HepG2 (cell line): Measurements from ENCODE around the gene PSKH1. TPM values are rescaled to one million over a fixed set of nuclear protein-coding genes. Genes with fewer than 3 reads are reported as not detected.

Experiments used
- ATAC-seq: fragments of 200-7000 bp; cut with Tn5 transposase; 3 replicates; pipeline ENCODE4 v1.9.1; 2020; ENCODE audit warnings: mild to moderate bottlenecking, moderate library complexity
- BruUV-seq: library from RNA; stranded (reverse); fragments of 400-500 nt; replicated peaks from 2 replicates; lab custom pipeline; 2021; lab: Mats Ljungman, UMichigan
- CTCF ChIA-PET: fragments of 300-600 bp; formaldehyde crosslinking; extraction: SDS; loops from one replicate; lab custom pipeline; 2021; ENCODE audit warnings: low total read pairs, inconsistent platforms, low intra/inter-chr PET ratio; lab: Yijun Ruan, JAX
- POLR2A ChIA-PET: fragments of 350-600 bp; sonication (Branson Sonifier 250); formaldehyde crosslinking; loops from one replicate; lab custom pipeline; 2020; ENCODE audit warnings: antibody characterized with exemption, inconsistent platforms; lab: Yijun Ruan, JAX
- DNase-seq: peaks from one replicate; pipeline ENCODE4 v3.0.0-alpha.2; 2015; ENCODE audit warnings: low spot score
- FAIRE-seq: peaks from 3 replicates; lab custom pipeline; 2011; peaks lifted over from hg19 to GRCh38; lab: Jason Lieb, UNC
- H2AFZ ChIP-seq: one replicate; pipeline ENCODE4 v1.6.1; 2011; ENCODE audit warnings: low read length, inconsistent platforms
- H3K27ac ChIP-seq: fragments of 300-600 bp; 3 replicates; pipeline ENCODE4 v1.8.0; 2011; ENCODE audit warnings: mixed run types, mild to moderate bottlenecking, mixed read lengths, low read length, inconsistent platforms; ENCODE audit not compliant: insufficient read depth; ENCODE audit errors: extremely low read length
- H3K27me3 ChIP-seq, 2 experiments: fragments of 200-600 bp in 1 of 2; 2 replicates in 1 of 2; 3 replicates in 1 of 2; pipeline versions ENCODE4 v1.6.0 to v1.8.0; 2011; ENCODE audit warnings: low read length in 2 of 2, mild to moderate bottlenecking in 2 of 2, moderate library complexity in 2 of 2, inconsistent platforms in 1 of 2; ENCODE audit not compliant: insufficient read depth in 2 of 2, control insufficient read depth in 1 of 2
- H3K36me3 ChIP-seq, 2 experiments: fragments of 200-600 bp in 1 of 2; replicated peaks in 1 of 2; 2 replicates in 1 of 2; 3 replicates in 1 of 2; pipeline versions ENCODE4 v1.5.1 to v1.8.0; 2011; ENCODE audit warnings: low read length in 2 of 2, inconsistent platforms in 1 of 2; ENCODE audit not compliant: insufficient read depth in 2 of 2, control insufficient read depth in 1 of 2
- H3K4me1 ChIP-seq: 2 replicates; pipeline ENCODE4 v1.5.1; 2012; ENCODE audit warnings: low read length, inconsistent platforms; ENCODE audit not compliant: insufficient read depth
- H3K4me2 ChIP-seq: 2 replicates; pipeline ENCODE4 v1.6.0; 2011; ENCODE audit warnings: low read depth, low read length, inconsistent platforms
- H3K4me3 ChIP-seq, 3 experiments: fragments of 200-600 bp in 1 of 3; sonication (generic), shearing (Covaris generic) in 1 of 3; replicated peaks in 1 of 3; 2 replicates each; pipeline ENCODE4 v1.5.1; 2011 to 2016; ENCODE audit warnings: low read length in 3 of 3, inconsistent platforms in 2 of 3, low read depth in 2 of 3, mild to moderate bottlenecking in 2 of 3, control low read depth in 1 of 3, mixed read lengths in 1 of 3; ENCODE audit not compliant: insufficient read depth in 1 of 3
- H3K79me2 ChIP-seq: one replicate; pipeline ENCODE4 v1.6.1; 2011; ENCODE audit warnings: low read length, inconsistent platforms; ENCODE audit not compliant: insufficient read depth
- H3K9ac ChIP-seq: 2 replicates; pipeline ENCODE4 v1.6.0; 2011; ENCODE audit warnings: mild to moderate bottlenecking, low read depth, low read length, inconsistent platforms; ENCODE audit not compliant: insufficient read depth
- H3K9me3 ChIP-seq: 2 replicates; pipeline ENCODE4 v1.5.1; 2012; ENCODE audit warnings: mild to moderate bottlenecking, low read length
- H4K20me1 ChIP-seq: 2 replicates; pipeline ENCODE4 v1.6.0; 2011; ENCODE audit warnings: inconsistent platforms, mild to moderate bottlenecking, low read length, moderate library complexity; ENCODE audit not compliant: insufficient read depth
- AHR ChIP-seq: IDR thresholded peaks from 2 replicates; pipeline ENCODE4 v1.6.1; 2018; ENCODE audit warnings: missing genetic modification reagents, missing compliant biosample characterization
- ATF5 ChIP-seq: sonication (generic); formaldehyde crosslinking; IDR thresholded peaks from 2 replicates; pipeline ENCODE4 v1.4.0; 2020; ENCODE audit warnings: mild to moderate bottlenecking, low read depth, missing genetic modification reagents
- CEBPB ChIP-seq: IDR thresholded peaks from 2 replicates; pipeline ENCODE4 v1.6.1; 2011; ENCODE audit warnings: low read depth, low read length, improper control_type of control experiment, borderline replicate concordance
- CENPBD1 ChIP-seq: sonication (generic); formaldehyde crosslinking; IDR thresholded peaks from 2 replicates; pipeline ENCODE4 v1.8.0; 2022; ENCODE audit warnings: missing genetic modification reagents, low read depth, mild to moderate bottlenecking, borderline replicate concordance
- FOXA3 ChIP-seq: IDR thresholded peaks from 2 replicates; pipeline ENCODE4 v1.6.1; 2016; ENCODE audit warnings: missing genetic modification reagents, missing compliant biosample characterization
- FOXM1 ChIP-seq: sonication (generic); formaldehyde crosslinking; IDR thresholded peaks from 2 replicates; pipeline ENCODE4 v1.5.0; 2020; ENCODE audit warnings: missing genetic modification reagents
- SOX6 ChIP-seq, 2 experiments: fragments of 450-650 bp in 1 of 2; sonication (generic) in 1 of 2; formaldehyde crosslinking in 1 of 2; IDR thresholded peaks; 2 replicates each; pipeline versions ENCODE4 v1.4.0 to v1.6.1; 2017 to 2020; ENCODE audit warnings: antibody characterized with exemption in 1 of 2, mild to moderate bottlenecking in 1 of 2, missing genetic modification reagents in 1 of 2
- SP4 ChIP-seq: sonication (generic); formaldehyde crosslinking; IDR thresholded peaks from 2 replicates; pipeline ENCODE4 v1.8.1; 2023; ENCODE audit warnings: mild to moderate bottlenecking, missing genetic modification reagents
- SRSF1 ChIP-seq: fragments of 200-400 bp; formaldehyde crosslinking; optimal IDR thresholded peaks from 2 replicates; pipeline ENCODE3; 2017; ENCODE audit warnings: mild to moderate bottlenecking, low read depth, low read length, moderate library complexity
- TEF ChIP-seq: sonication (generic); formaldehyde crosslinking; IDR thresholded peaks from 2 replicates; pipeline ENCODE4 v1.5.0; 2020; ENCODE audit warnings: missing genetic modification reagents
- THAP11 ChIP-seq: IDR thresholded peaks from 2 replicates; pipeline ENCODE4 v1.6.1; 2016; ENCODE audit warnings: missing biosample characterization, missing genetic modification reagents
- XRCC5 ChIP-seq: fragments of 200-400 bp; formaldehyde crosslinking; optimal IDR thresholded peaks from 2 replicates; pipeline ENCODE3; 2017; ENCODE audit warnings: mild to moderate bottlenecking, low read length
- ZBTB26 ChIP-seq: IDR thresholded peaks from 2 replicates; pipeline ENCODE4 v1.6.1; 2016; ENCODE audit warnings: missing compliant biosample characterization, missing genetic modification reagents, borderline replicate concordance
- ZBTB34 ChIP-seq: sonication (generic); formaldehyde crosslinking; IDR thresholded peaks from 2 replicates; pipeline ENCODE4 v1.8.0; 2022; ENCODE audit warnings: mild to moderate bottlenecking, missing genetic modification reagents
- ZNF121 ChIP-seq: sonication (generic); formaldehyde crosslinking; IDR thresholded peaks from 2 replicates; pipeline ENCODE4 v1.5.0; 2020; ENCODE audit warnings: mild to moderate bottlenecking, missing genetic modification reagents
- ZNF160 ChIP-seq: sonication (generic); formaldehyde crosslinking; IDR thresholded peaks from 2 replicates; pipeline ENCODE4 v1.8.0; 2022; ENCODE audit warnings: mild to moderate bottlenecking, inconsistent platforms, missing genetic modification reagents
- ZNF24 ChIP-seq: fragments of 450-650 bp; IDR thresholded peaks from 2 replicates; pipeline ENCODE4 v1.6.1; 2017; ENCODE audit warnings: antibody characterized with exemption, mild to moderate bottlenecking
- ZNF274 ChIP-seq: sonication (generic); formaldehyde crosslinking; IDR thresholded peaks from 2 replicates; pipeline ENCODE4 v1.5.1; 2020; ENCODE audit warnings: mild to moderate bottlenecking, missing genetic modification reagents
- ZNF7 ChIP-seq: IDR thresholded peaks from 2 replicates; pipeline ENCODE4 v1.6.1; 2016; ENCODE audit warnings: missing biosample characterization, missing genetic modification reagents
- ZSCAN20 ChIP-seq: sonication (generic); formaldehyde crosslinking; IDR thresholded peaks from 2 replicates; pipeline ENCODE4 v1.4.0; 2020; ENCODE audit warnings: missing genetic modification reagents, mild to moderate bottlenecking, borderline replicate concordance
- WGBS: methylation state at CpG from one replicate; pipeline ENCODE4 v1.1.6; 2017; ENCODE audit warnings: low lambda C conversion rate; 5-methylcytosine and 5-hydroxymethylcytosine counted together
- in situ Hi-C: cut with HindIII; loops from 2 replicates; pipeline ENCODE4 v1.10.0; 2017; ENCODE audit warnings: low pct_unique_long_range_greater_than_20kb; ENCODE audit not compliant: extremely low pct_ligation_motif_present
- intact Hi-C: fragments of 100-400 bp; cut with micrococcal nuclease; formaldehyde crosslinking; loops from one replicate; pipeline ENCODE4 v1.10.0; 2022; ENCODE audit not compliant: unreplicated experiment
- polyA plus RNA-seq, 8 experiments: library from polyadenylated mRNA; depleted of rRNA in 3 of 8; stranded (reverse) in 7 of 8; unstranded in 1 of 8; fragments of >200 nt; fragmentation: Illumina TruSeq in 4 of 8; extraction: Trizol in 4 of 8; gene quantifications; 2 replicates each; pipeline versions ENCODE4 v1.2.1 to v1.2.3, GENCODE V29; 2011 to 2016; ENCODE audit warnings: low read depth in 4 of 8, missing spikeins in 1 of 8, mixed read lengths in 1 of 8; ENCODE audit not compliant: insufficient read depth in 1 of 8
- total RNA-seq, 5 experiments: library from RNA; depleted of rRNA; stranded (reverse); fragments of >200 nt; fragmentation: Illumina TruSeq; extraction: Trizol; gene quantifications; 2 replicates each; pipeline ENCODE4 v1.2.3, GENCODE V29; 2016; ENCODE audit warnings: low read depth in 1 of 5

Gene PSKH1
- total and polyA plus RNA-seq, 2 of the 13 experiments (the other 11 are each of a cell fraction or from before 2014, with no cell fraction given) = 8.4 to 19.1 TPM

- TF ChIP-seq ZNF274 (CRISPR knock-in tag) = no peak
These were observed 16.1 kb downstream of the PSKH1 start (continued) for GRCh38 chr16:67909056-67909742.

GRCh38 chr16:67910158-67910557 is 17.1 kb downstream of the PSKH1 start:
- H3K9me3 ChIP-seq = no peaks in the 10 kb centered on the region
- ChIA-PET CTCF (no interaction called here), POLR2A (no interaction called here)
- WGBS = 84% methylated on average over 2 of the region's 2 CpGs
- H3K4me2 ChIP-seq = no peak overlapping the region
- H3K9ac ChIP-seq = no peak overlapping the region
- DNase-seq (no peak), ATAC-seq (no peak), FAIRE-seq (no peak)
- in situ Hi-C loops (no loop called here), intact Hi-C loops (no loop called here)
- no peak for TF ChIP-seq ZSCAN20 (CRISPR knock-in tag)
- no peak for TF ChIP-seq FOXA3 (CRISPR knock-in tag)
- no peak for TF ChIP-seq ATF5 (CRISPR knock-in tag)
- TF ChIP-seq CEBPB = no peak
- TF ChIP-seq AHR (CRISPR knock-in tag) = no peak
- no peak for TF ChIP-seq ZNF24
- no peak for TF ChIP-seq SRSF1
- TF ChIP-seq CENPBD1 (CRISPR knock-in tag) = no peak
- TF ChIP-seq ZNF7 (CRISPR knock-in tag) = no peak
- TF ChIP-seq ZNF121 (CRISPR knock-in tag) = no peak
- TF ChIP-seq THAP11 (CRISPR knock-in tag) = no peak
- TF ChIP-seq ZBTB34 = no peak
- no peak for TF ChIP-seq ZNF160
- no peak for TF ChIP-seq SP4 (CRISPR knock-in tag)
- TF ChIP-seq XRCC5 = no peak
- no peak for TF ChIP-seq TEF (CRISPR knock-in tag)
- no peak for TF ChIP-seq ZBTB26 (CRISPR knock-in tag)
- TF ChIP-seq SOX6 (IDR thresholded peaks at IDR 0.05) = no peak
- no peak for TF ChIP-seq SOX6 (CRISPR knock-in tag; IDR thresholded peaks at IDR 0.05)
- no peak for TF ChIP-seq FOXM1
- peaks cover 11 to 29% of the 10 kb centered on the region in 2 experiments for H3K36me3 ChIP-seq
- H2AFZ ChIP-seq = no peak overlapping the region
- H3K4me3 ChIP-seq = no peak overlapping the region
- BruUV-seq = no TSS peak
- H4K20me1 ChIP-seq = no peaks in the 10 kb centered on the region; the same call in 1 of the 2 replicates
- no peaks in the 10 kb centered on the region for H3K79me2 ChIP-seq
- peaks cover 19% of the 10 kb centered on the region for H3K4me1 ChIP-seq
- H3K27me3 ChIP-seq = no peaks in the 10 kb centered on the region
- H3K27ac ChIP-seq = no peak overlapping the region
